Astrocyte (in vitro differentiated cells and primary cell): ENCODE results near the gene LRRC15. TPM values are rescaled to one million over a fixed set of nuclear protein-coding genes. Genes with fewer than 3 reads are reported as not detected.
A peak's percentile ranks its signal among the peaks of the same experiment; 100 is the strongest.

ENCODE experiments used
- DNase-seq: peaks from one replicate; pipeline ENCODE4 v3.0.0-alpha.2; 2010; ENCODE audit warnings: low read depth
- FAIRE-seq: peaks from 2 replicates; lab custom pipeline; 2011; peaks lifted over from hg19 to GRCh38; lab: Jason Lieb, UNC
- H2AFZ ChIP-seq: 2 replicates; pipeline ENCODE4 v1.6.0; 2012; ENCODE audit warnings: low read depth, low read length, inconsistent platforms
- H3K27ac ChIP-seq: 2 replicates; pipeline ENCODE4 v1.5.1; 2011; ENCODE audit warnings: low read depth, low read length, inconsistent platforms
- H3K27me3 ChIP-seq: 2 replicates; pipeline ENCODE4 v1.6.0; 2011; ENCODE audit warnings: low read length, inconsistent platforms; ENCODE audit not compliant: insufficient read depth
- H3K36me3 ChIP-seq: 2 replicates; pipeline ENCODE4 v1.5.1; 2011; ENCODE audit warnings: low read length, inconsistent platforms; ENCODE audit not compliant: insufficient read depth
- H3K4me1 ChIP-seq: 2 replicates; pipeline ENCODE4 v1.5.1; 2011; ENCODE audit warnings: low read length, inconsistent platforms; ENCODE audit not compliant: insufficient read depth
- H3K4me2 ChIP-seq: 2 replicates; pipeline ENCODE4 v1.6.0; 2012; ENCODE audit warnings: low read length, inconsistent platforms
- H3K4me3 ChIP-seq: 2 replicates; pipeline ENCODE4 v1.5.1; 2011; ENCODE audit warnings: low read depth, mild to moderate bottlenecking, low read length, inconsistent platforms; ENCODE audit not compliant: insufficient read depth
- H3K79me2 ChIP-seq: 2 replicates; pipeline ENCODE4 v1.6.0; 2012; ENCODE audit warnings: mild to moderate bottlenecking, low read length, inconsistent platforms; ENCODE audit not compliant: insufficient read depth
- H3K9ac ChIP-seq: 2 replicates; pipeline ENCODE4 v1.6.0; 2012; ENCODE audit warnings: mild to moderate bottlenecking, low read length, inconsistent platforms
- H3K9me3 ChIP-seq: 2 replicates; pipeline ENCODE4 v1.5.1; 2012; ENCODE audit warnings: low read depth, mild to moderate bottlenecking, low read length, inconsistent platforms; ENCODE audit not compliant: insufficient read depth
- H4K20me1 ChIP-seq: 2 replicates; pipeline ENCODE4 v1.6.0; 2012; ENCODE audit warnings: low read length, inconsistent platforms; ENCODE audit not compliant: insufficient read depth
- H3K27ac Mint-ChIP-seq: one replicate; pipeline ENCODE4 v1.8.0; 2021; ENCODE audit warnings: mild to moderate bottlenecking, mixed read lengths; ENCODE audit not compliant: unreplicated experiment
- H3K27me3 Mint-ChIP-seq: one replicate; pipeline ENCODE4 v1.8.0; 2021; ENCODE audit warnings: low read depth, mixed read lengths; ENCODE audit not compliant: unreplicated experiment
- H3K36me3 Mint-ChIP-seq: one replicate; pipeline ENCODE4 v1.8.0; 2021; ENCODE audit warnings: low read depth, mixed read lengths; ENCODE audit not compliant: unreplicated experiment
- H3K4me1 Mint-ChIP-seq: one replicate; pipeline ENCODE4 v1.8.0; 2021; ENCODE audit warnings: low read depth, mixed read lengths; ENCODE audit not compliant: unreplicated experiment
- H3K4me3 Mint-ChIP-seq: one replicate; pipeline ENCODE4 v1.8.0; 2021; ENCODE audit warnings: mild to moderate bottlenecking, moderate library complexity, mixed read lengths; ENCODE audit not compliant: unreplicated experiment
- H3K9me3 Mint-ChIP-seq: one replicate; pipeline ENCODE4 v1.8.0; 2021; ENCODE audit warnings: mild to moderate bottlenecking, mixed read lengths; ENCODE audit not compliant: unreplicated experiment
- CTCF ChIP-seq: IDR thresholded peaks from 2 replicates; pipeline ENCODE4 v1.5.1; 2011; ENCODE audit warnings: low read depth, mild to moderate bottlenecking, inconsistent platforms, low read length, moderate library complexity; ENCODE audit not compliant: insufficient read depth
- EZH2 ChIP-seq: IDR thresholded peaks from 2 replicates; pipeline ENCODE4 v1.6.1; 2012; ENCODE audit warnings: mild to moderate bottlenecking, low read length, inconsistent platforms; ENCODE audit not compliant: insufficient read depth
- total RNA-seq: library from RNA; stranded (reverse); gene quantifications from 2 replicates; pipeline ENCODE4 v1.2.1, GENCODE V29; 2021

LRRC15 gene
- total RNA-seq, 1 donor from 2014 or later: 1.4 TPM

- no peak for FAIRE-seq
- no peaks in the 10 kb centered on the region for H3K9me3 ChIP-seq
- peaks cover 65% of the 10 kb centered on the region for H3K27me3 ChIP-seq
- no peak for DNase-seq
- H3K36me3 Mint-ChIP-seq: no peaks in the 10 kb centered on the region
- H3K9me3 Mint-ChIP-seq: peaks cover 2% of the 10 kb centered on the region
- H3K9ac ChIP-seq: no peak overlapping the region
- H3K4me3 Mint-ChIP-seq: no peak overlapping the region
- peaks cover 92% of the 10 kb centered on the region for H3K27me3 Mint-ChIP-seq
- TF ChIP-seq EZH2 (no peak), CTCF (no peak)
- H3K4me2 ChIP-seq: no peak overlapping the region
- H2AFZ ChIP-seq: no peak overlapping the region
- H3K4me1 Mint-ChIP-seq: peaks cover 21% of the 10 kb centered on the region
- H3K36me3 ChIP-seq: no peaks in the 10 kb centered on the region
- peaks cover 5% of the 10 kb centered on the region for H3K4me1 ChIP-seq
- no peak overlapping the region for H3K4me3 ChIP-seq
- no peak overlapping the region for H3K27ac ChIP-seq
- no peaks in the 10 kb centered on the region for H3K79me2 ChIP-seq
- H3K27ac Mint-ChIP-seq: no peak overlapping the region
- H4K20me1 ChIP-seq: no peaks in the 10 kb centered on the region
Measured at GRCh38 chr3:194310060-194310835, 59.3 kb downstream of the LRRC15 start.

DNA sequence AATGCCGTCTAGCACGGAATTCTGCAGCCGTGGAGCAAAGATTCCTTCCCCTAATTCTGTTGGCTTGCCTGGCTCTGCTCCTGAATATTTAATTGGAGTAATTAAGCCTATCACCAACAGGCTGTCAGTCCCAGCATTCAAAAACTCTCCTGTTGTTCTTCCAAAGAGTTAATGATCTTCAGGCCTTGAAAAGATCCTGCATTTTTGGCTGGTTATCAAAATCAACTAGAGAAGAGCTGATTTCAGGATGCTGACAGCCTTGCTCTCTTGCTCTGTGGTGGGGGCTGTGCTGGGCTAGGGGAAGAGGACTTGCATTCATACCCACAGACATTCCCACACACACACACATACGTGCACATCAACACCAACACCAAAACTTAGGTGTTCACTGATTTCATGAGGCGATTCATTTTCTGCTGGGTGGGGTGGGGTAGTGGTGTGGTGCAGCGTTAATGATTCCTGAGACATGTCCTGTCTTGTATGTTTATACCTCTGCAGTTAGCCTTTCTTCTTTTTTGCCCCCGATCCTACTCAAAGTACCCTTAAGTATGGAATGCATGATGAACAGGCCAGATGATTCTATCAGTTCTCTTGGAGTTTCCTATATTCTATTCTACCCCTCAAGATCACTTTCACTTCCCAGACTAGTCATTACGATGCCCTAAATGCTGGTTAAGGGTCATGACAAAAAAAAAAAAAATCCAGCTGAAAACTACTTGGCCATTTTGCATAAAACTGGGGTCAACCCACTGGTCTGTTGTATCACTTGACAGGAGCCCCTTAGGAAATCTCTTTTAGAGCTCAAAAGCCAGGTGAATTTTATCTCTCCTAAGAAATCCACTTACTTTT is 60.7 kb downstream of the LRRC15 start:
- Histone ChIP-seq H3K4me2 (no peak overlapping the region), H3K4me1 (no peaks in the 10 kb centered on the region), H3K27ac (no peak overlapping the region), H3K4me3 (no peak overlapping the region), H3K27me3 (peaks cover 69% of the 10 kb centered on the region), H3K79me2 (no peaks in the 10 kb centered on the region), H3K9ac (no peak overlapping the region), H3K36me3 (no peaks in the 10 kb centered on the region), H2AFZ (no peak overlapping the region), H3K9me3 (no peaks in the 10 kb centered on the region), H4K20me1 (no peaks in the 10 kb centered on the region)
- peaks cover 87% of the 10 kb centered on the region for H3K27me3 Mint-ChIP-seq
- no peak for DNase-seq
- H3K4me3 Mint-ChIP-seq: peak overlapping the region; percentile 14
- FAIRE-seq: no peak
- H3K4me1 Mint-ChIP-seq: peaks cover 17% of the 10 kb centered on the region
- H3K27ac Mint-ChIP-seq: no peak overlapping the region
- H3K36me3 Mint-ChIP-seq: no peaks in the 10 kb centered on the region
- H3K9me3 Mint-ChIP-seq: peaks cover 2% of the 10 kb centered on the region
- TF ChIP-seq EZH2 (no peak), CTCF (no peak)

GRCh38 chr3:194307849-194308248 is 61.7 kb downstream of the LRRC15 start:
- peaks cover 72% of the 10 kb centered on the region for H3K27me3 ChIP-seq
- Mint-ChIP-seq H3K27ac (no peak overlapping the region), H3K27me3 (peaks cover 80% of the 10 kb centered on the region), H3K9me3 (peaks cover 2% of the 10 kb centered on the region), H3K4me1 (peaks cover 15% of the 10 kb centered on the region), H3K4me3 (no peak overlapping the region), H3K36me3 (no peaks in the 10 kb centered on the region)
- H3K79me2 ChIP-seq: no peaks in the 10 kb centered on the region
- no peak overlapping the region for H3K4me2 ChIP-seq
- no peaks in the 10 kb centered on the region for H4K20me1 ChIP-seq
- no peak for TF ChIP-seq EZH2
- no peak for TF ChIP-seq CTCF
- no peaks in the 10 kb centered on the region for H3K36me3 ChIP-seq
- H3K4me3 ChIP-seq: no peak overlapping the region
- no peak overlapping the region for H3K27ac ChIP-seq
- no peak overlapping the region for H2AFZ ChIP-seq
- H3K9me3 ChIP-seq: no peaks in the 10 kb centered on the region
- H3K4me1 ChIP-seq: no peaks in the 10 kb centered on the region
- no peak for FAIRE-seq
- H3K9ac ChIP-seq: no peak overlapping the region
- DNase-seq: no peak
